GM12864 (cell line): Measurements from ENCODE around the gene PTPRG.

ENCODE experiments used
- DNase-seq: peaks from one replicate; pipeline ENCODE4 v3.0.0-alpha.2; 2011; ENCODE audit warnings: low read depth
- H3K4me3 ChIP-seq: 2 replicates; pipeline ENCODE4 v1.5.1; 2011; ENCODE audit warnings: mild to moderate bottlenecking, low read depth, low read length, control low read depth
- TF ChIP-seq, protein P1 (sequence below): IDR thresholded peaks from 2 replicates; pipeline ENCODE4 v1.5.1; 2011; ENCODE audit warnings: low read depth, mild to moderate bottlenecking, moderate library complexity, low read length, control low read depth, inconsistent platforms; ENCODE audit errors: missing control alignments

The PTPRG gene

DNA sequence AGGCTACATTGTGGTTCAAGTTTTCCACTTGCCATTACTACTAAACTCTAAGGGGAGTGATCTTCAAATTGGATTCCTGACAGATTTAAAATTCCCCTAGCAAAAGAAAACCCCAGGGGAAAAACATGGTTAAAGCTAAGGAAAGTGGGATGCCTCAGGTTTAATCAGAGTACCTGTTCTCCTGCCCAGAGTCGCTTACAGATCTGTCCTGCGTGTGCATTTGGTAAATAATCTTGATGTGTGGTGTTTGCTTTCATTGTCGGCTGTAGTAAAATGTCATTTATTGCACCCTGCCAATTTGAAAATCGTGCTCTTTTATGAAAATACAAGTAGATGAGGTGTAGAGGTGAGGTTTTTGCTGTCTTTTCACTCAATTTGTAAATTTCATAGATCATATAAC is 323.4 kb downstream of the PTPRG start:
- H3K4me3 ChIP-seq, result no peak overlapping the region
- TF ChIP-seq, protein P1, sequence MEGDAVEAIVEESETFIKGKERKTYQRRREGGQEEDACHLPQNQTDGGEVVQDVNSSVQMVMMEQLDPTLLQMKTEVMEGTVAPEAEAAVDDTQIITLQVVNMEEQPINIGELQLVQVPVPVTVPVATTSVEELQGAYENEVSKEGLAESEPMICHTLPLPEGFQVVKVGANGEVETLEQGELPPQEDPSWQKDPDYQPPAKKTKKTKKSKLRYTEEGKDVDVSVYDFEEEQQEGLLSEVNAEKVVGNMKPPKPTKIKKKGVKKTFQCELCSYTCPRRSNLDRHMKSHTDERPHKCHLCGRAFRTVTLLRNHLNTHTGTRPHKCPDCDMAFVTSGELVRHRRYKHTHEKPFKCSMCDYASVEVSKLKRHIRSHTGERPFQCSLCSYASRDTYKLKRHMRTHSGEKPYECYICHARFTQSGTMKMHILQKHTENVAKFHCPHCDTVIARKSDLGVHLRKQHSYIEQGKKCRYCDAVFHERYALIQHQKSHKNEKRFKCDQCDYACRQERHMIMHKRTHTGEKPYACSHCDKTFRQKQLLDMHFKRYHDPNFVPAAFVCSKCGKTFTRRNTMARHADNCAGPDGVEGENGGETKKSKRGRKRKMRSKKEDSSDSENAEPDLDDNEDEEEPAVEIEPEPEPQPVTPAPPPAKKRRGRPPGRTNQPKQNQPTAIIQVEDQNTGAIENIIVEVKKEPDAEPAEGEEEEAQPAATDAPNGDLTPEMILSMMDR, result no peak
- DNase-seq, result no peak

DNA sequence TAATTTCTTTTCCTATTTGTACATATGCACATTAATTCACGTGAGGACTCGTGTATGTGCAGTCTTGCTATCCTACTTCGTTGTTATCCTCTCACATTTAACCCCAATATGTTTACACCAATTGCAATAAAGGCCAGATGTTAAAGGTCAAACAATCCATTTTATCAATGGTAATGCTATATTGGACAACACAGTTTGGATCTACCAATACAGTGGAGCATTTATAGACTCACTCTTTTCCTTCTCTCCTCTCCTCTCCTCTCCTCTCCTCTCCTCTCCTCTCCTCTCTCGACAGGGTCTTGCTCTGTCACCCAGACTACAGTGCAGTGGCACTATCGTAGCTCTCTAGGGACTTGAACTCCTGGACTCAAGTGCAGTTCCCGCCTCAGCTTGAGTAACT is 324.0 kb downstream of the PTPRG start:
- DNase-seq, result no peak
- H3K4me3 ChIP-seq, result no peak overlapping the region
- TF ChIP-seq, protein P1, result no peak

DNA sequence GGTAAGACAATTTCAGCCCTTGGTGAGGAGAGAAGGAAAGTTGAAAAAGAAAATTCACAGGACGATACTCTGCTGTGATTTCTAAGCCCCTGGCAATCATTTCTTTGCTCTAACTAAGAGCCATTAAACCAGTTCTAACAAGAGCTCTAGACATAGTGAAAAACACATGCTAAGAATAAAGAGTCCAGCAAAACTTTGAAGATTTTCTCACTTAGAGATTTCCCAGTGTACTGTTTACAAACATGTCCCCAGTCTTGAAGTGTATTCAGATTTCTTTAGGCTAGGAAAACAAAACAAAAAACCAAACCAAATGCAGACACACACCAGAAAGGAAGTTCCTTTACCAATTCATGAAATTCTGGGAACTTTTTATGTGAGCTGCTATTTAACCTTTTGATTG is 325.8 kb downstream of the PTPRG start:
- no peak overlapping the region for H3K4me3 ChIP-seq
- DNase-seq, result no peak
- TF ChIP-seq, protein P1, result no peak

DNA sequence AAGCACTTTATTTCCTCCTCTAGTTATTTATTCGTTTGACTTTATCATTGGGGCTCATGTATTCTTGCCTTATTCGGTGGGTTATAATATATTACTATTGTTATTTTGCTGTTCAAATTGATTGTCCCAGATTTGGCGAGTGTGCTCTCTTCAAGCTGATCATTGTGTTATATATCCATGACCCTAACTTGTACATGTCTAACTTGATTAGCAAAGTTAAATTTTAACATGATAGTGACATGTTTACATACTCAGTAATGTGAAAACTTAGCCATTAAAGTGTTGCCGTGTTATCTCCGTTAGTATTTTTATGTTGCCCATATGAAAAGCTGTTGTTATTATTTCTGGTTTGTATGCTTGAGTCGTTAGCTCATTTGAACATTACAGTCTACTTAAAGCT is 327.9 kb downstream of the PTPRG start:
- H3K4me3 ChIP-seq, result no peak overlapping the region
- DNase-seq, result no peak
- TF ChIP-seq, protein P1, result no peak

DNA sequence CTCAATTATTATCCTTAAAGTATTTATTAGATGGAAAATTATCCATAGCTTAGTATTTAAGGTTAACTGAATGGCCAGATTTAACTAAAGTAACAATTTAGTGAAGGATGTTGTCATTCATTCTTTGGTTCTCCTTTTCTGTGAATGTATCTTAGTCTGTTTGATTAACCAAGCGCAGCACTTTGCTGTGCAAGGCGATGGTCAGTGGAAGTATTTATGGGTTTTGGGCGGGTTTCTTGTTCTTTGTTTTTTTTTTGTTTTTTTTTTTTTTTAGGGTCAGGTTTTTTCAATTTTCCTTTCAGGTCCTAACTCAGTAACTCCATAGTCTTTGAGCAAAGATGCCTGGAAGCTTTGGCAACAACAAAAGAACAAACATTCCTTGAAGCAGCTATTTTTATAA is 328.8 kb downstream of the PTPRG start:
- H3K4me3 ChIP-seq, result no peak overlapping the region
- no peak for DNase-seq
- TF ChIP-seq, protein P1, result no peak

DNA sequence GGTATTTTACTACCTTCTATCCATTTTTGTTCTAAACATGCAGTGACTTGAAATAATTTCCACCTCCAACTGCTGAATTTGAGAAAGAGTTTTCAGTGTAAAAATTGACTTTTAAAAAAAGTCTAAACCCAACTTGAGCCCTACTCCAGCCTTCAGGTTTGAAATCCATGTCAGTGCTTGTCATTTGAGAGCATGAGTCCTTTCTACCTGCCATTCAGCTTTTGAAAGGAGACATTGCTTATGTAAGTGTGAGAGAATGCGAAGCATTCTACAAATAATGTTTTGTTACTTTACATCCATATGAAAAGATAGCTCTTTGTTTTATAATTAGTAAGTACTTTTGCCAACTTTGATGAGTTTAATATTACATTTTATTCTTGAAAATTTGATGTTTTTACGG is 329.2 kb downstream of the PTPRG start:
- TF ChIP-seq, protein P1, result no peak
- no peak for DNase-seq
- H3K4me3 ChIP-seq, result no peak overlapping the region

DNA sequence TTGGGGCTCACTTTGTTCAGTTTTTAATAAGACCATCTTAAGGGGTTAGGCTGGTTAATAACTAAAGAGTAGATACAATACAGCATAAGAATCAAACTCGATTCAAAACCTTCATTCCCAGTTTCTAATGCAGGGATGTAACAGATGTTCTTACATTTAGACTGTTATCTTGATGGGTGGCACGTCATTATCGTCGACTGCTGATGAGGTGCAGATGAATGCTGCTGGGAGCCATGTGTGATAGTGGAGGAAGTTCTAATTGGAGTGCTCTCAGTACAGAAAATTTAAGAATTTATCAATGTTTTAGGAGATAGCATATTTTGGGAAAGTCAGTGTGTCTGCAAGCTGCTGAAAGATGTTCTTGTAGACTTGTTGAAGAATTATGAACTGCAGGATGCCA is 331.5 kb downstream of the PTPRG start:
- TF ChIP-seq, protein P1, result no peak
- DNase-seq, result no peak
- no peak overlapping the region for H3K4me3 ChIP-seq
